Endothelial cell of umbilical vein (primary cell): ENCODE measurements around the gene NRXN3. TPM values are rescaled to one million over a fixed set of nuclear protein-coding genes. Genes with fewer than 3 reads are reported as not detected.

Experiments used
- BruUV-seq: library from RNA; stranded (reverse); fragments of 400-500 nt; replicated peaks from 2 replicates; lab custom pipeline; 2021; lab: Mats Ljungman, UMichigan
- CTCF ChIA-PET: fragments of 300-600, 350-600 bp; sonication (Branson Sonifier 250); formaldehyde crosslinking; loops from one replicate; lab custom pipeline; 2021; ENCODE audit warnings: antibody characterized with exemption, inconsistent platforms; lab: Charles Lee
- POLR2A ChIA-PET: fragments of 300-600, 350-600 bp; sonication (Branson Sonifier 250); formaldehyde crosslinking; loops from one replicate; lab custom pipeline; 2021; ENCODE audit warnings: antibody characterized with exemption, inconsistent platforms; lab: Charles Lee
- DNase-seq: peaks from one replicate; pipeline ENCODE4 v3.0.0-alpha.2; 2011; ENCODE audit warnings: low read depth, low spot score
- FAIRE-seq: peaks from 2 replicates; lab custom pipeline; 2011; peaks lifted over from hg19 to GRCh38; lab: Jason Lieb, UNC
- H2AFZ ChIP-seq: 2 replicates; pipeline ENCODE4 v1.6.0; 2012; ENCODE audit warnings: low read depth, low read length, control low read depth, inconsistent platforms
- H3K27ac ChIP-seq: 2 replicates; pipeline ENCODE4 v1.5.1; 2011; ENCODE audit warnings: low read depth, mild to moderate bottlenecking, control low read depth, low read length, moderate library complexity; ENCODE audit not compliant: insufficient read depth
- H3K27me3 ChIP-seq, 2 experiments: 2 replicates each; pipeline versions ENCODE4 v1.6.0 to v1.6.1; 2011; ENCODE audit warnings: low read length in 2 of 2, mixed read lengths in 1 of 2; ENCODE audit not compliant: control insufficient read depth in 2 of 2, insufficient read depth in 2 of 2
- H3K36me3 ChIP-seq, 2 experiments: 2 replicates in 1 of 2; 3 replicates in 1 of 2; pipeline ENCODE4 v1.5.1; 2011; ENCODE audit warnings: low read length in 2 of 2, mild to moderate bottlenecking in 1 of 2, moderate library complexity in 1 of 2; ENCODE audit not compliant: control insufficient read depth in 2 of 2, insufficient read depth in 2 of 2; ENCODE audit errors: extremely low read depth in 1 of 2
- H3K4me1 ChIP-seq: 3 replicates; pipeline ENCODE4 v1.5.1; 2011; ENCODE audit warnings: mild to moderate bottlenecking, low read length; ENCODE audit not compliant: control insufficient read depth, insufficient read depth; ENCODE audit errors: extremely low read depth
- H3K4me2 ChIP-seq: 2 replicates; pipeline ENCODE4 v1.6.1; 2011; ENCODE audit warnings: low read length, control low read depth, mixed read lengths; ENCODE audit not compliant: insufficient read depth
- H3K4me3 ChIP-seq, 3 experiments: fragments of 200-600 bp in 1 of 3; sonication (generic), shearing (Covaris generic) in 1 of 3; replicated peaks in 1 of 3; 2 replicates each; pipeline ENCODE4 v1.5.1; 2011 to 2016; ENCODE audit warnings: control low read depth in 3 of 3, low read length in 3 of 3, mild to moderate bottlenecking in 2 of 3, inconsistent platforms in 1 of 3, low read depth in 1 of 3, moderate library complexity in 1 of 3; ENCODE audit not compliant: insufficient read depth in 1 of 3
- H3K79me2 ChIP-seq: 2 replicates; pipeline ENCODE4 v1.6.0; 2012; ENCODE audit warnings: low read length, inconsistent platforms; ENCODE audit not compliant: control insufficient read depth, insufficient read depth
- H3K9ac ChIP-seq: replicated peaks from 2 replicates; pipeline ENCODE3; 2011; ENCODE audit warnings: low read length, control low read depth; ENCODE audit not compliant: insufficient read depth; ENCODE audit errors: extremely low read depth
- H3K9me1 ChIP-seq: replicated peaks from 3 replicates; pipeline ENCODE4 v1.6.0; 2011; ENCODE audit warnings: mild to moderate bottlenecking, low read length; ENCODE audit not compliant: control insufficient read depth, insufficient read depth; ENCODE audit errors: extremely low read depth
- H3K9me3 ChIP-seq: replicated peaks from 2 replicates; pipeline ENCODE4 v1.5.1; 2012; ENCODE audit warnings: low read length, inconsistent platforms; ENCODE audit not compliant: control insufficient read depth, insufficient read depth
- H4K20me1 ChIP-seq: replicated peaks from 2 replicates; pipeline ENCODE3; 2011; ENCODE audit warnings: mild to moderate bottlenecking, low read length; ENCODE audit not compliant: control insufficient read depth, insufficient read depth; ENCODE audit errors: extremely low read depth
- EZH2 ChIP-seq: IDR thresholded peaks from 2 replicates; pipeline ENCODE4 v1.6.1; 2012; ENCODE audit warnings: borderline replicate concordance, low read depth, mild to moderate bottlenecking, moderate library complexity, low read length, inconsistent platforms; ENCODE audit not compliant: severe bottlenecking
- FOS ChIP-seq: IDR thresholded peaks from 2 replicates; pipeline ENCODE4 v1.6.1; 2011; ENCODE audit warnings: mild to moderate bottlenecking, low read length, moderate library complexity, borderline replicate concordance; ENCODE audit not compliant: insufficient read depth
- JUN ChIP-seq: IDR thresholded peaks from 2 replicates; pipeline ENCODE4 v1.6.1; 2011; ENCODE audit warnings: borderline replicate concordance, low read depth; ENCODE audit not compliant: insufficient read length, insufficient read depth
- MYC ChIP-seq: IDR thresholded peaks from one replicate; pipeline ENCODE4 v1.6.1; 2011; ENCODE audit warnings: mild to moderate bottlenecking, low read depth, low read length
- POLR2A ChIP-seq: IDR thresholded peaks from 2 replicates; pipeline ENCODE4 v1.6.1; 2012; ENCODE audit warnings: low read depth, mild to moderate bottlenecking, control low read depth, low read length
- POLR2AphosphoS5 ChIP-seq: IDR thresholded peaks from 2 replicates; pipeline ENCODE4 v1.6.1; 2012; ENCODE audit warnings: low read depth, mild to moderate bottlenecking, control low read depth, low read length, moderate library complexity; ENCODE audit not compliant: insufficient read depth
- dilution Hi-C: fragments of 300-500 bp; cut with MboI; formaldehyde crosslinking; loops from one replicate; pipeline ENCODE4 v1.15.0; 2019; ENCODE audit warnings: low sequenced_read_pairs; ENCODE audit not compliant: extremely low pct_ligation_motif_present
- intact Hi-C: fragments of 100-400 bp; cut with micrococcal nuclease; formaldehyde crosslinking; loops from one replicate; pipeline ENCODE4 v1.10.0; 2022
- polyA plus RNA-seq, 4 experiments: library from polyadenylated mRNA; depleted of rRNA in 3 of 4; stranded (reverse) in 3 of 4; unstranded in 1 of 4; fragments of >200 nt; gene quantifications; 2 replicates each; pipeline versions ENCODE4 v1.2.1 to v1.2.3, GENCODE V29; 2011 to 2012; ENCODE audit warnings: missing spikeins in 1 of 4
- total RNA-seq: library from RNA; stranded (reverse); gene quantifications from 2 replicates; pipeline ENCODE4 v1.2.3, GENCODE V29; 2021
- TF ChIP-seq, protein P1 (sequence below): IDR thresholded peaks from 2 replicates; pipeline ENCODE4 v1.6.1; 2011; ENCODE audit not compliant: insufficient read depth, insufficient read length

Gene NRXN3
- total and polyA plus RNA-seq, 2 donors (not counting 3 experiments of a cell fraction or from before 2014, with no cell fraction given) = 0.72 to 4.2 TPM

DNA sequence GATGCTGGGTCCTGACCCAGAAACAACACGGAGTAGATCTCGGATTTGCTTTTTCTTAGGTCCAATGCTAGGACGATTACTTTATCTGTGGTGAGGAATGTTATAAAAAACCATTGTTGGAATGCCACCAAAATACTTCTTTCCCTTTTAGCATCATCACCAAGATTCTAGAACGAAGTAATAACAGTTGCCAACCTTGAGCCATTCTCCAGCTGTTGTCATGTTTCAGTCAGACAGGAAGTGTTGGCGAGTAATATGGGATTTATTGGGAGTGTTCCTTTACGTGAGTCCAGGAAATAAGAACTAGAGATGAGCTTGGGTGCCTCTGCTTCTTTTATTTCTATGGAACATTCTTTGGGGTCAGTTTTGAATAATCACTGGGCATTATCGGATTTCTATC is 1148.2 kb downstream of the NRXN3 start:
- dilution Hi-C loops = no loop called here
- DNase-seq (no peak), FAIRE-seq (no peak)
- no peak overlapping the region for H2AFZ ChIP-seq
- no peak overlapping the region for H3K27ac ChIP-seq
- H3K27me3 ChIP-seq = no peaks in the 10 kb centered on the region
- no peaks in the 10 kb centered on the region for H3K36me3 ChIP-seq
- TF ChIP-seq POLR2AphosphoS5 (no peak), FOS (peak; percentile 10)
- H3K9me3 ChIP-seq = no peaks in the 10 kb centered on the region
- BruUV-seq = no TSS peak
- H3K4me3 ChIP-seq = no peak overlapping the region
- H3K79me2 ChIP-seq = no peaks in the 10 kb centered on the region
- peaks cover 4% of the 10 kb centered on the region for H3K4me1 ChIP-seq
- H3K9me1 ChIP-seq = no peaks in the 10 kb centered on the region
- ChIA-PET POLR2A (no interaction called here), CTCF (no interaction called here)
- no peak overlapping the region for H3K4me2 ChIP-seq
- intact Hi-C loops = loop anchor here (5.0 kb wide), 1 partner anchor 36 kb away; no protein-coding TSS in a partner anchor
- no peaks in the 10 kb centered on the region for H4K20me1 ChIP-seq
- H3K9ac ChIP-seq = no peak overlapping the region

GRCh38 chr14:79320561-79320960 is 1150.4 kb downstream of the NRXN3 start:
- Histone ChIP-seq H3K4me2 (no peak overlapping the region), H2AFZ (no peak overlapping the region), H3K4me1 (peaks cover 4% of the 10 kb centered on the region), H3K27me3 (no peaks in the 10 kb centered on the region), H3K9me3 (no peaks in the 10 kb centered on the region), H3K9me1 (no peaks in the 10 kb centered on the region), H3K36me3 (no peaks in the 10 kb centered on the region), H3K79me2 (no peaks in the 10 kb centered on the region), H3K4me3 (no peak overlapping the region), H4K20me1 (no peaks in the 10 kb centered on the region), H3K9ac (no peak overlapping the region), H3K27ac (no peak overlapping the region)
- DNase-seq = no peak
- dilution Hi-C loops (no loop called here), intact Hi-C loops (no loop called here)
- ChIA-PET POLR2A (no interaction called here), CTCF (no interaction called here)
- no peak for FAIRE-seq
- BruUV-seq = no TSS peak
- TF ChIP-seq MYC (no peak), FOS (no peak), POLR2A (no peak), JUN (no peak), POLR2AphosphoS5 (no peak), EZH2 (no peak)
- TF ChIP-seq, protein P1, sequence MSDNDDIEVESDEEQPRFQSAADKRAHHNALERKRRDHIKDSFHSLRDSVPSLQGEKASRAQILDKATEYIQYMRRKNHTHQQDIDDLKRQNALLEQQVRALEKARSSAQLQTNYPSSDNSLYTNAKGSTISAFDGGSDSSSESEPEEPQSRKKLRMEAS = no peak
